ENCODE data around the gene CREBRF. TPM values are rescaled to one million over a fixed set of nuclear protein-coding genes. Genes with fewer than 3 reads are reported as not detected.
A peak's percentile ranks its signal among the peaks of the same experiment; 100 is the strongest.

The CREBRF gene
- polyA plus RNA-seq, 2 of the 4 experiments (the other 2 are of a cell fraction), result 1.8 to 7.2 TPM

GRCh38 chr5:173050791-173051190 lies 5.4 kb upstream of the CREBRF start (continued):
- TF ChIP-seq EHMT2 (IDR thresholded peaks at IDR 0.05; ENCODE audit: low read depth) (no peak), FOSL2 (IDR thresholded peaks at IDR 0.05) (no peak), FOSL2 (CRISPR knock-in tag; IDR thresholded peaks at IDR 0.05) (no peak), CEBPB (IDR thresholded peaks at IDR 0.05) (no peak), MYC (IDR thresholded peaks at IDR 0.05; ENCODE audit: borderline replicate concordance, low read length) (no peak)

- CTCF ChIA-PET, result no interaction called here
- no peak overlapping the region for H3K27ac ChIP-seq
- H3K4me3 ChIP-seq, result no peak overlapping the region
Observed at GRCh38 chr5:173051746-173052145, 4.4 kb upstream of the CREBRF start.

GRCh38 chr5:173053041-173053440 lies 3.1 kb upstream of the CREBRF start:
- WGBS (ENCODE audit: missing lambda C conversion rate), result 85% methylated on average over 3 of the region's 3 CpGs
- ATAC-seq (no peak), DNase-seq (ENCODE audit: low read depth in 1 of 2, low spot score in 1 of 2) (no peak), FAIRE-seq (no peak)
- ChIA-PET CTCF (interaction anchor here (1.1 to 1.3 kb wide), 3 partner anchors 13 to 346 kb away, joined by 3 to 4 read pairs (median 4); partner anchors contain the start of gene BNIP1), POLR2A (no interaction called here)
- no peaks in the 10 kb centered on the region for H3K9me3 ChIP-seq
- peaks cover 17% of the 10 kb centered on the region; the same call in 2 of the 3 replicates for H3K4me1 ChIP-seq
- no peak overlapping the region for H3K4me3 ChIP-seq
- H3K27ac ChIP-seq, result no peak overlapping the region
- no peak for TF ChIP-seq POLR2AphosphoS2 (conservative IDR thresholded peaks at IDR 0.05; ENCODE audit: low read length)
- no peak for TF ChIP-seq JUN (IDR thresholded peaks at IDR 0.05)
- TF ChIP-seq HMGXB4 (CRISPR knock-in tag; IDR thresholded peaks at IDR 0.05; ENCODE audit: borderline replicate concordance), result no peak
- TF ChIP-seq CTCF (IDR thresholded peaks at IDR 0.05), result no peak
- no peak for TF ChIP-seq ATOH8 (CRISPR knock-in tag; IDR thresholded peaks at IDR 0.05; ENCODE audit: low read depth)
- TF ChIP-seq RNF2 (IDR thresholded peaks at IDR 0.05; ENCODE audit: borderline replicate concordance, low read depth), result no peak
- no peak for TF ChIP-seq ESRRA (IDR thresholded peaks at IDR 0.05; ENCODE audit: borderline replicate concordance, low read length)
- TF ChIP-seq TP53 (CRISPR knock-in tag; IDR thresholded peaks at IDR 0.05), result no peak
- no peak for TF ChIP-seq ELK1 (IDR thresholded peaks at IDR 0.05; ENCODE audit: low read depth, low read length)
- no peak for TF ChIP-seq EHMT2 (IDR thresholded peaks at IDR 0.05; ENCODE audit: low read depth)
- TF ChIP-seq MYC (IDR thresholded peaks at IDR 0.05; ENCODE audit: borderline replicate concordance, low read length), result no peak
- TF ChIP-seq NFE2L2 (conservative IDR thresholded peaks at IDR 0.05; ENCODE audit: low read length), result no peak
- TF ChIP-seq HDAC2 (IDR thresholded peaks at IDR 0.05), result no peak
- TF ChIP-seq NR3C1 (IDR thresholded peaks at IDR 0.05), result no peak
- no peak overlapping the region for H3K4me2 ChIP-seq

More at GRCh38 chr5:173051746-173052145, 4.4 kb upstream of the CREBRF start:
- Histone ChIP-seq H3K4me2 (no peak overlapping the region), H3K9me3 (no peaks in the 10 kb centered on the region), H3K4me1 (peaks cover 16% of the 10 kb centered on the region; the same call in 2 of the 3 replicates)
- TF ChIP-seq HOXB5 (CRISPR knock-in tag; IDR thresholded peaks at IDR 0.05), result no peak
- no peak for TF ChIP-seq MAX (IDR thresholded peaks at IDR 0.05)
- TF ChIP-seq KDM1A (IDR thresholded peaks at IDR 0.05; ENCODE audit: low read depth), result no peak
- peak; percentile 35; the same call in 1 of the 2 replicates for TF ChIP-seq GATA3 (IDR thresholded peaks at IDR 0.05; ENCODE audit: borderline replicate concordance)
- 64% methylated on average over 5 of the region's 5 CpGs for WGBS (ENCODE audit: missing lambda C conversion rate)
- DNase-seq (ENCODE audit: low read depth in 1 of 2, low spot score in 1 of 2) (no peak), ATAC-seq (no peak), FAIRE-seq (no peak)
- POLR2A ChIA-PET, result no interaction called here
